B cell (primary cell): Measurements from ENCODE around the gene CIAPIN1. TPM values are rescaled to one million over a fixed set of nuclear protein-coding genes. Genes with fewer than 3 reads are reported as not detected.

Source experiments
- ATAC-seq: fragments of 200-7000 bp; cut with Tn5 transposase; one replicate; pipeline ENCODE4 v1.10.0; 2021; ENCODE audit warnings: low read depth, mild to moderate bottlenecking, moderate number of reproducible peaks, moderate library complexity
- CTCF ChIA-PET: fragments of 350-600 bp; sonication (Branson Sonifier 250); formaldehyde crosslinking; loops from one replicate; lab custom pipeline; 2021; ENCODE audit warnings: antibody characterized with exemption, inconsistent platforms; lab: Charles Lee
- POLR2A ChIA-PET: fragments of 350-600 bp; sonication (Branson Sonifier 250); formaldehyde crosslinking; loops from one replicate; lab custom pipeline; 2021; ENCODE audit warnings: antibody characterized with exemption; lab: Charles Lee
- DNase-seq: peaks from one replicate; pipeline ENCODE4 v3.0.0; 2013
- H2AFZ ChIP-seq: 2 replicates; pipeline ENCODE4 v1.6.1; 2012; ENCODE audit warnings: mild to moderate bottlenecking, low read depth, low read length; ENCODE audit not compliant: insufficient read depth, poor library complexity, severe bottlenecking
- H3K27ac ChIP-seq, 2 donors: 1 replicate in 1 of 2; 2 replicates in 1 of 2; pipeline ENCODE4 v1.5.1; 2012 to 2013; ENCODE audit warnings: low read length in 2 of 2, mild to moderate bottlenecking in 2 of 2, moderate library complexity in 1 of 2
- H3K27me3 ChIP-seq, 4 experiments: fragments of 200-600 bp in 1 of 4; sonication (generic) in 1 of 4; replicated peaks in 1 of 4; 1 replicate in 2 of 4; 2 replicates in 2 of 4; pipeline versions ENCODE4 v1.6.1 to v1.7.0; 2013 to 2016; ENCODE audit warnings: low read length in 3 of 4, mild to moderate bottlenecking in 2 of 4, mixed read lengths in 1 of 4, moderate library complexity in 1 of 4; ENCODE audit not compliant: insufficient read depth in 4 of 4, control insufficient read depth in 3 of 4; ENCODE audit errors: control extremely low read depth in 1 of 4
- H3K36me3 ChIP-seq, 2 experiments: replicated peaks in 1 of 2; 1 replicate in 1 of 2; 2 replicates in 1 of 2; pipeline versions ENCODE4 v1.6.1 to v1.7.1; 2013; ENCODE audit warnings: low read length in 1 of 2; ENCODE audit not compliant: insufficient read depth in 2 of 2, control insufficient read depth in 1 of 2; ENCODE audit errors: control extremely low read depth in 1 of 2, extremely low read depth in 1 of 2
- H3K4me1 ChIP-seq, 2 donors: fragments of 200-600 bp in 1 of 2; sonication (generic) in 1 of 2; 1 replicate in 1 of 2; 2 replicates in 1 of 2; pipeline versions ENCODE4 v1.5.1 to v1.6.1; 2013 to 2017; ENCODE audit warnings: low read length in 2 of 2; ENCODE audit not compliant: control insufficient read depth in 2 of 2, insufficient read depth in 2 of 2
- H3K4me2 ChIP-seq: replicated peaks from 2 replicates; pipeline ENCODE3; 2012; ENCODE audit warnings: mild to moderate bottlenecking, low read depth, low read length; ENCODE audit not compliant: poor library complexity, severe bottlenecking
- H3K4me3 ChIP-seq, 5 experiments: fragments of 200-600 bp in 1 of 5; sonication (generic) in 1 of 5; 1 replicate in 3 of 5; 2 replicates in 2 of 5; pipeline versions ENCODE4 v1.5.1 to v1.7.0; 2011 to 2016; ENCODE audit warnings: low read length in 4 of 5, mild to moderate bottlenecking in 4 of 5, low read depth in 2 of 5, control low read depth in 1 of 5, moderate library complexity in 1 of 5; ENCODE audit not compliant: insufficient read depth in 1 of 5; ENCODE audit errors: control extremely low read depth in 1 of 5, extremely low read depth in 1 of 5
- H3K79me2 ChIP-seq: fragments of 200-600 bp; sonication (generic); one replicate; pipeline ENCODE4 v1.6.0; 2016; ENCODE audit warnings: low read length; ENCODE audit not compliant: control insufficient read depth, insufficient read depth
- H3K9ac ChIP-seq: fragments of 200-600 bp; sonication (generic); 2 replicates; pipeline ENCODE4 v1.6.1; 2017; ENCODE audit warnings: mild to moderate bottlenecking, low read length, moderate library complexity
- H3K9me3 ChIP-seq, 3 donors: one replicate each; pipeline versions ENCODE4 v1.6.1 to v1.7.1; 2013; ENCODE audit warnings: low read length in 2 of 3; ENCODE audit not compliant: control insufficient read depth in 2 of 3, insufficient read depth in 1 of 3; ENCODE audit errors: control extremely low read depth in 1 of 3
- H4K20me1 ChIP-seq: 2 replicates; pipeline ENCODE4 v1.6.0; 2012; ENCODE audit warnings: mild to moderate bottlenecking, low read length; ENCODE audit not compliant: insufficient read depth, control insufficient read depth, poor library complexity, severe bottlenecking
- H3K27ac Mint-ChIP-seq: one replicate; pipeline ENCODE4 v1.8.0; 2021; ENCODE audit warnings: mixed read lengths
- H3K27me3 Mint-ChIP-seq: one replicate; pipeline ENCODE4 v1.8.0; 2021; ENCODE audit warnings: mixed read lengths
- H3K4me1 Mint-ChIP-seq: one replicate; pipeline ENCODE4 v1.8.0; 2021; ENCODE audit warnings: mixed read lengths
- H3K4me3 Mint-ChIP-seq: one replicate; pipeline ENCODE4 v1.8.0; 2021; ENCODE audit warnings: mixed read lengths
- H3K9me3 Mint-ChIP-seq: one replicate; pipeline ENCODE4 v1.8.0; 2022; ENCODE audit warnings: mixed read lengths; ENCODE audit not compliant: insufficient read depth
- EZH2 ChIP-seq: IDR thresholded peaks from 2 replicates; pipeline ENCODE4 v1.6.1; 2012; ENCODE audit warnings: borderline replicate concordance, low read depth, mild to moderate bottlenecking, moderate library complexity, low read length; ENCODE audit not compliant: insufficient read depth, poor library complexity, severe bottlenecking
- WGBS: methylation state at CpG from one replicate; pipeline ENCODE4 v1.1.5; 2013; ENCODE audit warnings: missing lambda C conversion rate; ENCODE audit not compliant: insufficient coverage; 5-methylcytosine and 5-hydroxymethylcytosine counted together
- intact Hi-C: fragments of 100-400 bp; cut with micrococcal nuclease; formaldehyde crosslinking; loops from one replicate; pipeline ENCODE4 v1.10.0; 2022
- polyA plus RNA-seq: library from polyadenylated mRNA; depleted of rRNA; stranded (reverse); fragments of >200 nt; gene quantifications from 2 replicates; pipeline ENCODE4 v1.2.3, GENCODE V29; 2012
- total RNA-seq, 2 donors: library from RNA; stranded (reverse); fragments of 120-200 nt in 1 of 2; gene quantifications; 1 replicate in 1 of 2; 2 replicates in 1 of 2; pipeline versions ENCODE4 v1.2.3 to v1.2.4, GENCODE V29; 2013 to 2022
- TF ChIP-seq, protein P1 (sequence below): fragments of 200-600 bp; IDR thresholded peaks from one replicate; pipeline ENCODE4 v1.8.0; 2022; ENCODE audit warnings: antibody characterized with exemption, mild to moderate bottlenecking

The CIAPIN1 gene
- total and polyA plus RNA-seq, 2 donors (not counting 1 experiment from before 2014, with no cell fraction given): 22.0 to 45.7 TPM

- H3K27me3 Mint-ChIP-seq: no peaks in the 10 kb centered on the region
- H3K79me2 ChIP-seq: no peaks in the 10 kb centered on the region
- DNase-seq: no peak
- peaks cover 0 to 10% (median 0%) of the 10 kb centered on the region in 3 donors for H3K9me3 ChIP-seq
- H3K27ac ChIP-seq: no peak overlapping the region
- H2AFZ ChIP-seq: no peak overlapping the region
- ATAC-seq: no peak
- no peak overlapping the region for H3K9ac ChIP-seq
- H3K4me3 ChIP-seq: no peak overlapping the region
- H3K27ac Mint-ChIP-seq: no peak overlapping the region
- WGBS: 100% methylated on average over 3 of the region's 4 CpGs
- ChIA-PET CTCF (interaction anchor here (6.9 kb wide), 1 partner anchor 22 kb away, joined by 31 read pairs; no protein-coding TSS in a partner anchor), POLR2A (no interaction called here)
- H3K9me3 Mint-ChIP-seq: no peaks in the 10 kb centered on the region
- no peaks in the 10 kb centered on the region for H3K27me3 ChIP-seq
- TF ChIP-seq EZH2: no peak
- TF ChIP-seq, protein P1, sequence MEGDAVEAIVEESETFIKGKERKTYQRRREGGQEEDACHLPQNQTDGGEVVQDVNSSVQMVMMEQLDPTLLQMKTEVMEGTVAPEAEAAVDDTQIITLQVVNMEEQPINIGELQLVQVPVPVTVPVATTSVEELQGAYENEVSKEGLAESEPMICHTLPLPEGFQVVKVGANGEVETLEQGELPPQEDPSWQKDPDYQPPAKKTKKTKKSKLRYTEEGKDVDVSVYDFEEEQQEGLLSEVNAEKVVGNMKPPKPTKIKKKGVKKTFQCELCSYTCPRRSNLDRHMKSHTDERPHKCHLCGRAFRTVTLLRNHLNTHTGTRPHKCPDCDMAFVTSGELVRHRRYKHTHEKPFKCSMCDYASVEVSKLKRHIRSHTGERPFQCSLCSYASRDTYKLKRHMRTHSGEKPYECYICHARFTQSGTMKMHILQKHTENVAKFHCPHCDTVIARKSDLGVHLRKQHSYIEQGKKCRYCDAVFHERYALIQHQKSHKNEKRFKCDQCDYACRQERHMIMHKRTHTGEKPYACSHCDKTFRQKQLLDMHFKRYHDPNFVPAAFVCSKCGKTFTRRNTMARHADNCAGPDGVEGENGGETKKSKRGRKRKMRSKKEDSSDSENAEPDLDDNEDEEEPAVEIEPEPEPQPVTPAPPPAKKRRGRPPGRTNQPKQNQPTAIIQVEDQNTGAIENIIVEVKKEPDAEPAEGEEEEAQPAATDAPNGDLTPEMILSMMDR: no peak
- H3K4me3 Mint-ChIP-seq: no peak overlapping the region
- intact Hi-C loops: no loop called here
- no peak overlapping the region for H3K4me2 ChIP-seq
- H3K4me1 Mint-ChIP-seq: peaks cover 21% of the 10 kb centered on the region
- peaks cover 12 to 14% of the 10 kb centered on the region in 2 donors for H3K4me1 ChIP-seq
- H4K20me1 ChIP-seq: no peaks in the 10 kb centered on the region
- H3K36me3 ChIP-seq: no peaks in the 10 kb centered on the region
Measured at GRCh38 chr16:57396786-57397185, 50.4 kb downstream of the CIAPIN1 start.

DNA sequence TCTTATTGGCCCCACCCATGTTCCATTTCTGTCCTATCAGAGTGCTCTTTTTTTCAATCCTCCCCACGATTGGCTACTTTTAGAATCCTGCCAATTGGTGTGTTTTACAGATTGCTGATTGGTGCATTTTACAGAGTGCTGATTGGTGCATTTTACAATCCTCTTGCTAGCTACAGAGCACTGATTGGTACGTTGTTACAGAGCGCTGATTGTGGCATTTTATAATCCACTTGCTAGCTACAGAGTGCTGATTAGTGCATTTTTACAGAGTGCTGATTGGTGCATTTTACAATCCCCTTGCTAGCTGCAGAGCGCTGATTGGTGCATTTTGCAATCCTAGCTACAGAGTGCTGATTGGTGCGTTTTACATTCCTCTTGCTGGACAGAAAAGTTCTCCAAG lies 52.2 kb downstream of the CIAPIN1 start:
- Histone ChIP-seq H3K9ac (no peak overlapping the region), H3K36me3 (no peaks in the 10 kb centered on the region), H3K4me1 (peaks cover 7% of the 10 kb centered on the region in 2 donors), H2AFZ (no peak overlapping the region), H3K27ac (no peak overlapping the region), H3K9me3 (peaks cover 0 to 10% (median 0%) of the 10 kb centered on the region in 3 donors), H3K27me3 (no peaks in the 10 kb centered on the region), H4K20me1 (no peaks in the 10 kb centered on the region), H3K4me2 (no peak overlapping the region), H3K79me2 (no peaks in the 10 kb centered on the region), H3K4me3 (no peak overlapping the region)
- Mint-ChIP-seq H3K27ac (no peak overlapping the region), H3K4me1 (peaks cover 8% of the 10 kb centered on the region), H3K27me3 (no peaks in the 10 kb centered on the region), H3K4me3 (no peak overlapping the region), H3K9me3 (no peaks in the 10 kb centered on the region)
- TF ChIP-seq, protein P1: no peak
- no peak for TF ChIP-seq EZH2
- intact Hi-C loops: no loop called here
- DNase-seq: no peak
- ATAC-seq: no peak
- ChIA-PET POLR2A (no interaction called here), CTCF (interaction anchor here (0.9 to 6.9 kb wide), 2 partner anchors 23 to 38 kb away, joined by 3 to 31 read pairs; no protein-coding TSS in a partner anchor)
- WGBS: 83% methylated on average over 3 of the region's 5 CpGs
